H9 (cell line): ENCODE results near the gene ITGB1BP1. TPM values are rescaled to one million over a fixed set of nuclear protein-coding genes. Genes with fewer than 3 reads are reported as not detected.

Experiments used
- DNase-seq: peaks from one replicate; pipeline ENCODE4 v3.0.0-alpha.2; 2017
- H2AFZ ChIP-seq: one replicate; pipeline ENCODE4 v1.6.1; 2013; ENCODE audit warnings: mild to moderate bottlenecking, low read length, control low read depth, moderate library complexity
- H2AK5ac ChIP-seq: 2 replicates; pipeline ENCODE4 v1.6.1; 2013; ENCODE audit warnings: low read length, control low read depth, mixed read lengths; ENCODE audit not compliant: insufficient read length
- H2BK120ac ChIP-seq: one replicate; pipeline ENCODE4 v1.6.1; 2013; ENCODE audit warnings: low read depth, mild to moderate bottlenecking, low read length, control low read depth, inconsistent platforms; ENCODE audit not compliant: poor library complexity, severe bottlenecking
- H2BK12ac ChIP-seq: 2 replicates; pipeline ENCODE4 v1.6.1; 2013; ENCODE audit warnings: low read length, control low read depth, mixed read lengths, low read depth; ENCODE audit not compliant: insufficient read length
- H2BK15ac ChIP-seq: 2 replicates; pipeline ENCODE4 v1.6.1; 2013; ENCODE audit warnings: low read depth, low read length, control low read depth
- H2BK20ac ChIP-seq: one replicate; pipeline ENCODE4 v1.6.1; 2013; ENCODE audit warnings: low read depth, mild to moderate bottlenecking, low read length, control low read depth, inconsistent platforms; ENCODE audit not compliant: poor library complexity, severe bottlenecking
- H2BK5ac ChIP-seq: 2 replicates; pipeline ENCODE4 v1.6.1; 2013; ENCODE audit warnings: low read length, control low read depth, mixed read lengths; ENCODE audit not compliant: insufficient read length
- H3K14ac ChIP-seq: 2 replicates; pipeline ENCODE4 v1.6.1; 2013; ENCODE audit warnings: low read length, control low read depth; ENCODE audit not compliant: insufficient read depth
- H3K18ac ChIP-seq: 2 replicates; pipeline ENCODE4 v1.6.1; 2013; ENCODE audit warnings: low read depth, mild to moderate bottlenecking, mixed read lengths, low read length, control low read depth; ENCODE audit not compliant: insufficient read length
- H3K23ac ChIP-seq: 2 replicates; pipeline ENCODE4 v1.6.1; 2013; ENCODE audit warnings: low read length, control low read depth, mixed read lengths, low read depth; ENCODE audit not compliant: insufficient read length
- H3K23me2 ChIP-seq: 2 replicates; pipeline ENCODE4 v1.6.1; 2013; ENCODE audit warnings: low read depth, mild to moderate bottlenecking, mixed read lengths, low read length, control low read depth; ENCODE audit not compliant: insufficient read length, poor library complexity, severe bottlenecking
- H3K27ac ChIP-seq: 2 replicates; pipeline ENCODE4 v1.5.1; 2013; ENCODE audit warnings: low read length, control low read depth, mixed read lengths, low read depth; ENCODE audit not compliant: insufficient read length
- H3K27me3 ChIP-seq: 2 replicates; pipeline ENCODE4 v1.6.1; 2013; ENCODE audit warnings: low read length, control low read depth, inconsistent platforms; ENCODE audit not compliant: insufficient read depth
- H3K4ac ChIP-seq: 2 replicates; pipeline ENCODE4 v1.6.1; 2013; ENCODE audit warnings: low read depth, mild to moderate bottlenecking, control low read depth, inconsistent platforms, low read length, moderate library complexity
- H3K4me1 ChIP-seq: 2 replicates; pipeline ENCODE4 v1.6.1; 2013; ENCODE audit warnings: low read length, control low read depth, inconsistent platforms; ENCODE audit not compliant: insufficient read depth
- H3K4me2 ChIP-seq: 2 replicates; pipeline ENCODE4 v1.6.1; 2013; ENCODE audit warnings: low read length, control low read depth, mixed read lengths; ENCODE audit not compliant: insufficient read length, insufficient read depth
- H3K56ac ChIP-seq: 2 replicates; pipeline ENCODE4 v1.6.1; 2013; ENCODE audit warnings: low read depth, mild to moderate bottlenecking, mixed read lengths, low read length, control low read depth; ENCODE audit not compliant: insufficient read length
- H3K79me1 ChIP-seq: 2 replicates; pipeline ENCODE4 v1.6.1; 2013; ENCODE audit warnings: low read depth, mild to moderate bottlenecking, moderate library complexity, low read length, control low read depth, inconsistent platforms; ENCODE audit not compliant: insufficient read depth, poor library complexity, severe bottlenecking
- H3K79me2 ChIP-seq: 2 replicates; pipeline ENCODE4 v1.6.1; 2013; ENCODE audit warnings: low read length, control low read depth, inconsistent platforms; ENCODE audit not compliant: insufficient read depth
- H3K9ac ChIP-seq: 2 replicates; pipeline ENCODE4 v1.6.1; 2013; ENCODE audit warnings: low read length, control low read depth, mixed read lengths; ENCODE audit not compliant: insufficient read length; ENCODE audit errors: extremely low read depth
- H3K9me3 ChIP-seq: one replicate; pipeline ENCODE4 v1.6.1; 2013; ENCODE audit warnings: low read depth, low read length, inconsistent platforms; ENCODE audit not compliant: control insufficient read depth
- H3T11ph ChIP-seq: one replicate; pipeline ENCODE4 v1.6.1; 2013; ENCODE audit warnings: mild to moderate bottlenecking, low read length, control low read depth, inconsistent platforms
- H4K20me1 ChIP-seq: one replicate; pipeline ENCODE4 v1.6.1; 2013; ENCODE audit not compliant: control insufficient read depth, insufficient read length, insufficient read depth
- H4K5ac ChIP-seq: 2 replicates; pipeline ENCODE4 v1.6.1; 2013; ENCODE audit warnings: low read depth, mild to moderate bottlenecking, mixed read lengths, low read length, control low read depth; ENCODE audit not compliant: insufficient read length
- H4K8ac ChIP-seq: replicated peaks from 2 replicates; pipeline ENCODE4 v1.6.1; 2013; ENCODE audit warnings: low read length, control low read depth, mixed read lengths, low read depth; ENCODE audit not compliant: insufficient read length
- H4K91ac ChIP-seq: 2 replicates; pipeline ENCODE4 v1.6.1; 2013; ENCODE audit warnings: low read depth, mild to moderate bottlenecking, moderate library complexity, mixed read lengths, low read length, control low read depth; ENCODE audit not compliant: insufficient read length
- H3K27ac Mint-ChIP-seq, 3 experiments: 2 replicates in 2 of 3; 3 replicates in 1 of 3; pipeline ENCODE4 v1.8.0; 2020 to 2021; ENCODE audit warnings: mixed read lengths in 3 of 3, mild to moderate bottlenecking in 1 of 3, moderate library complexity in 1 of 3
- H3K27me3 Mint-ChIP-seq: 2 replicates; pipeline ENCODE4 v1.8.0; 2021; ENCODE audit warnings: low read depth, mild to moderate bottlenecking, moderate library complexity, mixed read lengths
- H3K36me3 Mint-ChIP-seq, 3 experiments: 2 replicates in 2 of 3; 3 replicates in 1 of 3; pipeline ENCODE4 v1.8.0; 2020 to 2021; ENCODE audit warnings: low read depth in 3 of 3, mixed read lengths in 3 of 3; ENCODE audit not compliant: insufficient read depth in 1 of 3
- H3K4me1 Mint-ChIP-seq, 2 experiments: 2 replicates each; pipeline ENCODE4 v1.8.0; 2020; ENCODE audit warnings: mixed read lengths in 2 of 2
- H3K4me3 Mint-ChIP-seq, 2 experiments: 2 replicates in 1 of 2; 3 replicates in 1 of 2; pipeline ENCODE4 v1.8.0; 2020 to 2021; ENCODE audit warnings: mild to moderate bottlenecking in 2 of 2, mixed read lengths in 2 of 2, moderate library complexity in 1 of 2
- H3K9me3 Mint-ChIP-seq, 2 experiments: 2 replicates in 1 of 2; 3 replicates in 1 of 2; pipeline ENCODE4 v1.8.0; 2020; ENCODE audit warnings: mild to moderate bottlenecking in 2 of 2, mixed read lengths in 2 of 2, moderate library complexity in 1 of 2
- WGBS: extraction: QIAGEN DNeasy Blood & Tissue Kit; methylation state at CpG from one replicate; pipeline ENCODE4 v1.1.7; 2013; ENCODE audit warnings: missing lambda C conversion rate, low lambda C conversion rate, mixed read lengths; ENCODE audit not compliant: insufficient read length; ENCODE audit errors: extremely low coverage; 5-methylcytosine and 5-hydroxymethylcytosine counted together
- total RNA-seq: library from RNA; stranded (reverse); gene quantifications from 2 replicates; pipeline ENCODE4 v1.2.1, GENCODE V29; 2021
- TF ChIP-seq, protein P1 (sequence below): fragments of 200-600 bp; sonication (generic); conservative IDR thresholded peaks from 3 replicates; pipeline ENCODE4 v1.8.0; 2021; ENCODE audit warnings: antibody characterized with exemption, mild to moderate bottlenecking

ITGB1BP1 gene
- total RNA-seq, 1 experiment from 2014 or later = 38.7 TPM

DNA sequence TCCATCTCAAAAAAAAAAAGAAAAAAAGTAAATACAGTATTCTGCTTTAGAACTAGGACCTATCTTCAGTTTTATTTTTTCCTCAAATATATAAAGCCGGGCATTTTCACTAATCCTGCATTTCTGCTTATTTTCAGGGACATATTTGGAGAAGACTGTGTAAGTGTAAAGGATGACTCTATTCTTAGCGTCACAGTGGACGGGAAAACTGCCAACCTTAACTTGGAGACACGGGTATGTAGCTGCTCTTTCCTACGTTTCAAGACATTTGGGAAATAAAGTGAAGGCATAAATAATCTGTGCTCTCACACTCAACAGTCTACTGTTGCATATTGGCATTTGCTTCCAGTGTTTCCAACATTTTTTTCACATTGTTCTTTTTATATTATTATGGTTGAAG, 47.9 kb upstream of the ITGB1BP1 start:
- no peak overlapping the region for H3K14ac ChIP-seq
- WGBS = no CpG with 5 or more reads among the region's 5 CpGs
- no peak overlapping the region for H3K18ac ChIP-seq
- Mint-ChIP-seq H3K4me3 (no peak overlapping the region), H3K4me1 (peaks cover 9 to 11% of the 10 kb centered on the region in 2 experiments), H3K9me3 (no peaks in the 10 kb centered on the region), H3K36me3 (peaks cover 11 to 43% (median 39%) of the 10 kb centered on the region in 3 experiments; a peak in 6 of 7 replicates), H3K27ac (no peak overlapping the region), H3K27me3 (peaks cover 4% of the 10 kb centered on the region)
- H3K79me2 ChIP-seq = no peaks in the 10 kb centered on the region
- no peak overlapping the region for H3K4ac ChIP-seq
- H4K20me1 ChIP-seq = no peaks in the 10 kb centered on the region
- H3K23me2 ChIP-seq = peaks cover 9% of the 10 kb centered on the region
- TF ChIP-seq, protein P1, sequence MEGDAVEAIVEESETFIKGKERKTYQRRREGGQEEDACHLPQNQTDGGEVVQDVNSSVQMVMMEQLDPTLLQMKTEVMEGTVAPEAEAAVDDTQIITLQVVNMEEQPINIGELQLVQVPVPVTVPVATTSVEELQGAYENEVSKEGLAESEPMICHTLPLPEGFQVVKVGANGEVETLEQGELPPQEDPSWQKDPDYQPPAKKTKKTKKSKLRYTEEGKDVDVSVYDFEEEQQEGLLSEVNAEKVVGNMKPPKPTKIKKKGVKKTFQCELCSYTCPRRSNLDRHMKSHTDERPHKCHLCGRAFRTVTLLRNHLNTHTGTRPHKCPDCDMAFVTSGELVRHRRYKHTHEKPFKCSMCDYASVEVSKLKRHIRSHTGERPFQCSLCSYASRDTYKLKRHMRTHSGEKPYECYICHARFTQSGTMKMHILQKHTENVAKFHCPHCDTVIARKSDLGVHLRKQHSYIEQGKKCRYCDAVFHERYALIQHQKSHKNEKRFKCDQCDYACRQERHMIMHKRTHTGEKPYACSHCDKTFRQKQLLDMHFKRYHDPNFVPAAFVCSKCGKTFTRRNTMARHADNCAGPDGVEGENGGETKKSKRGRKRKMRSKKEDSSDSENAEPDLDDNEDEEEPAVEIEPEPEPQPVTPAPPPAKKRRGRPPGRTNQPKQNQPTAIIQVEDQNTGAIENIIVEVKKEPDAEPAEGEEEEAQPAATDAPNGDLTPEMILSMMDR = no peak
- H4K91ac ChIP-seq = no peak overlapping the region
- no peak overlapping the region for H3K27ac ChIP-seq
- no peak overlapping the region for H2BK15ac ChIP-seq
- no peaks in the 10 kb centered on the region for H3K27me3 ChIP-seq
- no peak overlapping the region for H2AFZ ChIP-seq
- H3K23ac ChIP-seq = no peak overlapping the region
- no peak overlapping the region for H3K4me2 ChIP-seq
- H3K4me1 ChIP-seq = no peaks in the 10 kb centered on the region
- H2BK120ac ChIP-seq = no peak overlapping the region
- no peak overlapping the region for H2AK5ac ChIP-seq
- no peak overlapping the region for H2BK20ac ChIP-seq
- H2BK12ac ChIP-seq = no peak overlapping the region
- no peak overlapping the region for H2BK5ac ChIP-seq
- H3K9me3 ChIP-seq = no peaks in the 10 kb centered on the region
- no peak overlapping the region for H3K9ac ChIP-seq
- H3K79me1 ChIP-seq = no peaks in the 10 kb centered on the region
- no peak overlapping the region for H3K56ac ChIP-seq
- no peak for DNase-seq
- H4K8ac ChIP-seq = no peak overlapping the region
- no peak overlapping the region for H4K5ac ChIP-seq
- H3T11ph ChIP-seq = no peak overlapping the region
